ENCODE data around the gene CT45A3.
"Not testable (repeated sequence)": the region's sequence is repeated elsewhere in the genome, so short reads cannot be mapped to it uniquely, and the experiment has no call there.

Gene CT45A3

DNA sequence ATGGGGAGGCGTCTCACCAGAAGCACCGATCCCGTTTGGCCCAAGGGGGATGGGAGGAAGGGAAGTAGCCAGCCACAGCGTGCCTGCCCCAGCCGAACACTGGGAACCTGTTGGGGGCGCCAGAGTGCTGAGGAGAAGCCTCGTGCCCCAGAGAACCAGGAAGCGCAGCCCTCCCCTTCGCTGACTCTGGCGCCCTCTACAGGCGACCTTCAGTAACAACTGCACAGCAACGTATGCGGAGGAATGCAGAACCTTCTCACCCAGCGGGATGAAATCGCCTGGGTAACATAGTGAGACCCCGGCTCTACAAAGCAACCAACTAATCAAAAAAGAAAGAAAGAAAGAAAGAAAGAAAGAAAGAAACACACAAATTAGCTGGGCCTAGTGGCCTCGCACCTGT is at the start of gene CT45A3:
TSS of gene CT45A3 (minus strand) at position 101 of the 400 bp plus-strand sequence. CDS start 3,747 bp downstream, outside the sequence.
- in situ Hi-C loops (cut with HindIII; ENCODE audit: low pct_unique_long_range_greater_than_20kb, low sequenced_read_pairs); DNase-seq (ENCODE audit: low read depth in 1 of 2, low spot score in 1 of 2): not testable (repeated sequence)

DNA sequence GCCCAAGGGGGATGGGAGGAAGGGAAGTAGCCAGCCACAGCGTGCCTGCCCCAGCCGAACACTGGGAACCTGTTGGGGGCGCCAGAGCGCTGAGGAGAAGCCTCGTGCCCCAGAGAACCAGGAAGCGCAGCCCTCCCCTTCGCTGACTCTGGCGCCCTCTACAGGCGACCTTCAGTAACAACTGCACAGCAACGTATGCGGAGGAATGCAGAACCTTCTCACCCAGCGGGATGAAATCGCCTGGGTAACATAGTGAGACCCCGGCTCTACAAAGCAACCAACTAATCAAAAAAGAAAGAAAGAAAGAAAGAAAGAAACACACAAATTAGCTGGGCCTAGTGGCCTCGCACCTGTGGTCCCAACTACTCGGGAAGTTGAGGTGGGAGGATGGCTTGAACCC is 34.7 kb upstream of the CT45A3 start, which contains the start of gene CT45A6:
TSS of gene CT45A6 (minus strand) at position 101 of the 400 bp plus-strand sequence. CDS start 3,794 bp downstream, outside the sequence.
- in situ Hi-C loops (cut with HindIII; ENCODE audit: low pct_unique_long_range_greater_than_20kb, low sequenced_read_pairs) = not testable (repeated sequence)

DNA sequence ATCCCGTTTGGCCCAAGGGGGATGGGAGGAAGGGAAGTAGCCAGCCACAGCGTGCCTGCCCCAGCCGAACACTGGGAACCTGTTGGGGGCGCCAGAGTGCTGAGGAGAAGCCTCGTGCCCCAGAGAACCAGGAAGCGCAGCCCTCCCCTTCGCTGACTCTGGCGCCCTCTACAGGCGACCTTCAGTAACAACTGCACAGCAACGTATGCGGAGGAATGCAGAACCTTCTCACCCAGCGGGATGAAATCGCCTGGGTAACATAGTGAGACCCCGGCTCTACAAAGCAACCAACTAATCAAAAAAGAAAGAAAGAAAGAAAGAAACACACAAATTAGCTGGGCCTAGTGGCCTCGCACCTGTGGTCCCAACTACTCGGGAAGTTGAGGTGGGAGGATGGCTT is 17.4 kb upstream of the CT45A3 start, which contains the start of gene CT45A5:
TSS of gene CT45A5 (minus strand) at position 101 of the 400 bp plus-strand sequence. CDS start 3,774 bp downstream, outside the sequence.
- in situ Hi-C loops (cut with HindIII; ENCODE audit: low pct_unique_long_range_greater_than_20kb, low sequenced_read_pairs); DNase-seq (ENCODE audit: low read depth in 1 of 2, low spot score in 1 of 2): not testable (repeated sequence)

More for the DNA sequence above, 34.7 kb upstream of the CT45A3 start, which contains the start of gene CT45A6:
- DNase-seq (ENCODE audit: low read depth in 1 of 2, low spot score in 1 of 2) = not testable (repeated sequence)

DNA sequence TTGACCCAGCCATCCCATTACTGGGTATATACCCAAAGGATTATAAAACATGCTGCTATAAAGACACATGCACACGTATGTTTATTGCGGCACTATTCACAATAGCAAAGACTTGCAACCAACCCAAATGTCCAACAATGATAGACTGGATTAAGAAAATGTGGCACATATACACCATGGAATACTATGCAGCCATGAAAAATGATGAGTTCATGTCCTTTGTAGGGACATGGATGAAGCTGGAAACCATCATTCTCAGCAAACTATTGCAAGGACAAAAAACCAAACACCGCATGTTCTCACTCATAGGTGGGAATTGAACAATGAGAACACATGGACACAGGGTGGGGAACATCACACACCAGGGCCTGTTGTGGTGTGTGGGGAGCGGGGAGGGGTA is 23.3 kb downstream of the CT45A3 start:
- DNase-seq (ENCODE audit: low read depth in 1 of 2, low spot score in 1 of 2); in situ Hi-C loops (cut with HindIII; ENCODE audit: low pct_unique_long_range_greater_than_20kb, low sequenced_read_pairs): not testable (repeated sequence)

GRCh38 chrX:135741192-135741715 is 26.7 kb downstream of the CT45A3 start:
- peak in 1 of 2 experiments; percentile 0 for DNase-seq (ENCODE audit: low read depth in 1 of 2, low spot score in 1 of 2)
- in situ Hi-C loops (cut with HindIII; ENCODE audit: low pct_unique_long_range_greater_than_20kb, low sequenced_read_pairs) = no loop called here
- TF ChIP-seq JUND (IDR thresholded peaks at IDR 0.05; ENCODE audit: low read depth) = no peak

DNA sequence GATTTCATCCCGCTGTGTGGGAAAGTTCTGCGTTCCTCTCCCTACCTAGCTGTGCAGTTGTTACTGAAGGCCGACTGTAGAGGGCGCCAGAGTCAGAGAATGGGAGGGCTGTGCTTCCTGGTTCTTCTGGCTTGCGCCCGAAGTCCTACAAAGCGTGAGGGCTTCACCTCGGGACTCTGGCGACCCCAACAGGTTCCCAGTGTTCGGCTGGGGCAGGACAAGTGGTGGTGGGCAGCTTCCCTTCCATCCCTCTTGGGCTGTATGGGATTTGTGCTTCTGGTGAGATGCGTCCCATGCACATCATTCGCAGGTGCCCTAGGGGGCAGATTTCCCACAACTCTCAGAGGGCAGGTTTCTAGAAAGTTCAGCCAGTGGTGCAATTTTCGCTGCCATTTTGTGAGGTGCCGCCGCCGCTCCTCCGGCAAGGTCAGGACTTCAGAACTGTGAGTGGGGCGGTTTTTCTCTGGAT is 27.3 kb downstream of the CT45A3 start:
- DNase-seq (ENCODE audit: low read depth in 1 of 2, low spot score in 1 of 2) = peak in 1 of 2 experiments; percentile 77
- in situ Hi-C loops (cut with HindIII; ENCODE audit: low pct_unique_long_range_greater_than_20kb, low sequenced_read_pairs) = no loop called here
- TF ChIP-seq JUND (IDR thresholded peaks at IDR 0.05; ENCODE audit: low read depth) = no peak

GRCh38 chrX:135737366-135738071 is 30.5 kb downstream of the CT45A3 start:
- peak in 1 of 2 experiments; percentile 12 for DNase-seq (ENCODE audit: low read depth in 1 of 2, low spot score in 1 of 2)
- no peak for TF ChIP-seq JUND (IDR thresholded peaks at IDR 0.05; ENCODE audit: low read depth)
- in situ Hi-C loops (cut with HindIII; ENCODE audit: low pct_unique_long_range_greater_than_20kb, low sequenced_read_pairs) = no loop called here

DNA sequence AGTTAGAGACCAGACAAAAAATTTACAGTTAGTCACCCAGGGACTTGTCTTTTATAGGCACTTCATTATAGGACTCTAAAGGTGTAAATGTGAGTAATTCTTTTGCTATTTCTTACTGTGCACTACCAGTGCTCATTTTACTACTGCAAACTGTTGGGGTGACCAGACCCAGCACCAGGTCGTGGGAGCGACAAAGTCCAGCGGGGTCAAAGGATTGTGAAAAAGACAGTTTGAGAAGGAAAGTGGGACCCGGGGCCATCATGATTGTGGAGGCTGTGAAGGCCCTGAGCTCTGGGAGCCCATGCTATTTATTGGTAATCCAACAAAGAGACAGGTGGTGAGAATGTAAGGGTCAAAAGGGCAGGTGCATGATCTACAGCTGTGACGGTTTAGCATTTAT is 33.3 kb downstream of the CT45A3 start:
- DNase-seq (ENCODE audit: low read depth in 1 of 2, low spot score in 1 of 2); in situ Hi-C loops (cut with HindIII; ENCODE audit: low pct_unique_long_range_greater_than_20kb, low sequenced_read_pairs): not testable (repeated sequence)

GRCh38 chrX:135713795-135714194 is 54.2 kb downstream of the CT45A3 start:
- in situ Hi-C loops (cut with HindIII; ENCODE audit: low pct_unique_long_range_greater_than_20kb, low sequenced_read_pairs) = no loop called here
- no peak for TF ChIP-seq JUND (IDR thresholded peaks at IDR 0.05; ENCODE audit: low read depth)
- no peak for DNase-seq (ENCODE audit: low read depth in 1 of 2, low spot score in 1 of 2)

DNA sequence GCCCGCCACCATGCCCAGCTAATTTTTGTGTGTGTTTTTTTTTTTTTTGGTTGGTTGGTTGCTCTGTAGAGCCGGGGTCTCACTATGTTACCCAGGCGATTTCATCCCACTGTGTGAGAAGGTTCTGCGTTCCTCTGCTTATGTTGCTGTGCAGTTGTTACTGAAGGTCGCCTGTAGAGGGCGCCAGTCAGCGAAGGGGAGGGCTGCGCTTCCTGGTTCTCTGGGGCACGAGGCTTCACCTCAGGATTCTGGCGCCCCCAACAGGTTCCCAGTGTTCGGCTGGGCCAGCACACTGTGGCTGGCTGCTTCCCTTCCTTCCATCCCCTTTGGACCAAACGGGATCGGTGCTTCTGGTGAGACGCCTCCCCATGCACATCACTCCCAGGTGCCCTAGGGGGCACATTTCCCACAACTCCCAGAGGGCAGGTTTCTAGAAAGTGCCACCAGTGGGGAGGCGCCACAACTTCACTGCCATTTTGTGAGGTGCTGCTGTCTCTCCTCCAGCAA is 54.8 kb downstream of the CT45A3 start, which contains the start of gene CT45A1:
TSS of gene CT45A1 (plus strand) at position 457 of the 507 bp plus-strand sequence. CDS start 5,302 bp downstream, outside the sequence.
- peak in 1 of 2 experiments; percentile 27 for DNase-seq (ENCODE audit: low read depth in 1 of 2, low spot score in 1 of 2)
- in situ Hi-C loops (cut with HindIII; ENCODE audit: low pct_unique_long_range_greater_than_20kb, low sequenced_read_pairs) = not testable (repeated sequence)
